B cell (primary cell): ENCODE results near the gene CDCA8. TPM values are rescaled to one million over a fixed set of nuclear protein-coding genes. Genes with fewer than 3 reads are reported as not detected.

Experiments used
- ATAC-seq: fragments of 200-7000 bp; cut with Tn5 transposase; one replicate; pipeline ENCODE4 v1.10.0; 2021; ENCODE audit warnings: low read depth, mild to moderate bottlenecking, moderate number of reproducible peaks, moderate library complexity
- CTCF ChIA-PET: fragments of 350-600 bp; sonication (Branson Sonifier 250); formaldehyde crosslinking; loops from one replicate; lab custom pipeline; 2021; ENCODE audit warnings: antibody characterized with exemption, inconsistent platforms; lab: Charles Lee
- POLR2A ChIA-PET: fragments of 350-600 bp; sonication (Branson Sonifier 250); formaldehyde crosslinking; loops from one replicate; lab custom pipeline; 2021; ENCODE audit warnings: antibody characterized with exemption; lab: Charles Lee
- DNase-seq: peaks from one replicate; pipeline ENCODE4 v3.0.0; 2013
- H2AFZ ChIP-seq: 2 replicates; pipeline ENCODE4 v1.6.1; 2012; ENCODE audit warnings: mild to moderate bottlenecking, low read depth, low read length; ENCODE audit not compliant: insufficient read depth, poor library complexity, severe bottlenecking
- H3K27ac ChIP-seq, 2 donors: 1 replicate in 1 of 2; 2 replicates in 1 of 2; pipeline ENCODE4 v1.5.1; 2012 to 2013; ENCODE audit warnings: low read length in 2 of 2, mild to moderate bottlenecking in 2 of 2, moderate library complexity in 1 of 2
- H3K27me3 ChIP-seq, 4 experiments: fragments of 200-600 bp in 1 of 4; sonication (generic) in 1 of 4; replicated peaks in 1 of 4; 1 replicate in 2 of 4; 2 replicates in 2 of 4; pipeline versions ENCODE4 v1.6.1 to v1.7.0; 2013 to 2016; ENCODE audit warnings: low read length in 3 of 4, mild to moderate bottlenecking in 2 of 4, mixed read lengths in 1 of 4, moderate library complexity in 1 of 4; ENCODE audit not compliant: insufficient read depth in 4 of 4, control insufficient read depth in 3 of 4; ENCODE audit errors: control extremely low read depth in 1 of 4
- H3K36me3 ChIP-seq, 2 experiments: replicated peaks in 1 of 2; 1 replicate in 1 of 2; 2 replicates in 1 of 2; pipeline versions ENCODE4 v1.6.1 to v1.7.1; 2013; ENCODE audit warnings: low read length in 1 of 2; ENCODE audit not compliant: insufficient read depth in 2 of 2, control insufficient read depth in 1 of 2; ENCODE audit errors: control extremely low read depth in 1 of 2, extremely low read depth in 1 of 2
- H3K4me1 ChIP-seq, 2 donors: fragments of 200-600 bp in 1 of 2; sonication (generic) in 1 of 2; 1 replicate in 1 of 2; 2 replicates in 1 of 2; pipeline versions ENCODE4 v1.5.1 to v1.6.1; 2013 to 2017; ENCODE audit warnings: low read length in 2 of 2; ENCODE audit not compliant: control insufficient read depth in 2 of 2, insufficient read depth in 2 of 2
- H3K4me2 ChIP-seq: replicated peaks from 2 replicates; pipeline ENCODE3; 2012; ENCODE audit warnings: mild to moderate bottlenecking, low read depth, low read length; ENCODE audit not compliant: poor library complexity, severe bottlenecking
- H3K4me3 ChIP-seq, 5 experiments: fragments of 200-600 bp in 1 of 5; sonication (generic) in 1 of 5; 1 replicate in 3 of 5; 2 replicates in 2 of 5; pipeline versions ENCODE4 v1.5.1 to v1.7.0; 2011 to 2016; ENCODE audit warnings: low read length in 4 of 5, mild to moderate bottlenecking in 4 of 5, low read depth in 2 of 5, control low read depth in 1 of 5, moderate library complexity in 1 of 5; ENCODE audit not compliant: insufficient read depth in 1 of 5; ENCODE audit errors: control extremely low read depth in 1 of 5, extremely low read depth in 1 of 5
- H3K79me2 ChIP-seq: fragments of 200-600 bp; sonication (generic); one replicate; pipeline ENCODE4 v1.6.0; 2016; ENCODE audit warnings: low read length; ENCODE audit not compliant: control insufficient read depth, insufficient read depth
- H3K9ac ChIP-seq: fragments of 200-600 bp; sonication (generic); 2 replicates; pipeline ENCODE4 v1.6.1; 2017; ENCODE audit warnings: mild to moderate bottlenecking, low read length, moderate library complexity
- H3K9me3 ChIP-seq, 3 donors: one replicate each; pipeline versions ENCODE4 v1.6.1 to v1.7.1; 2013; ENCODE audit warnings: low read length in 2 of 3; ENCODE audit not compliant: control insufficient read depth in 2 of 3, insufficient read depth in 1 of 3; ENCODE audit errors: control extremely low read depth in 1 of 3
- H4K20me1 ChIP-seq: 2 replicates; pipeline ENCODE4 v1.6.0; 2012; ENCODE audit warnings: mild to moderate bottlenecking, low read length; ENCODE audit not compliant: insufficient read depth, control insufficient read depth, poor library complexity, severe bottlenecking
- H3K27ac Mint-ChIP-seq: one replicate; pipeline ENCODE4 v1.8.0; 2021; ENCODE audit warnings: mixed read lengths
- H3K27me3 Mint-ChIP-seq: one replicate; pipeline ENCODE4 v1.8.0; 2021; ENCODE audit warnings: mixed read lengths
- H3K4me1 Mint-ChIP-seq: one replicate; pipeline ENCODE4 v1.8.0; 2021; ENCODE audit warnings: mixed read lengths
- H3K4me3 Mint-ChIP-seq: one replicate; pipeline ENCODE4 v1.8.0; 2021; ENCODE audit warnings: mixed read lengths
- H3K9me3 Mint-ChIP-seq: one replicate; pipeline ENCODE4 v1.8.0; 2022; ENCODE audit warnings: mixed read lengths; ENCODE audit not compliant: insufficient read depth
- CTCF ChIP-seq: fragments of 200-600 bp; IDR thresholded peaks from one replicate; pipeline ENCODE4 v1.8.0; 2022; ENCODE audit warnings: antibody characterized with exemption, mild to moderate bottlenecking
- EZH2 ChIP-seq: IDR thresholded peaks from 2 replicates; pipeline ENCODE4 v1.6.1; 2012; ENCODE audit warnings: borderline replicate concordance, low read depth, mild to moderate bottlenecking, moderate library complexity, low read length; ENCODE audit not compliant: insufficient read depth, poor library complexity, severe bottlenecking
- WGBS: methylation state at CpG from one replicate; pipeline ENCODE4 v1.1.5; 2013; ENCODE audit warnings: missing lambda C conversion rate; ENCODE audit not compliant: insufficient coverage; 5-methylcytosine and 5-hydroxymethylcytosine counted together
- intact Hi-C: fragments of 100-400 bp; cut with micrococcal nuclease; formaldehyde crosslinking; loops from one replicate; pipeline ENCODE4 v1.10.0; 2022
- polyA plus RNA-seq: library from polyadenylated mRNA; depleted of rRNA; stranded (reverse); fragments of >200 nt; gene quantifications from 2 replicates; pipeline ENCODE4 v1.2.3, GENCODE V29; 2012
- total RNA-seq, 2 donors: library from RNA; stranded (reverse); fragments of 120-200 nt in 1 of 2; gene quantifications; 1 replicate in 1 of 2; 2 replicates in 1 of 2; pipeline versions ENCODE4 v1.2.3 to v1.2.4, GENCODE V29; 2013 to 2022

Gene CDCA8
- total and polyA plus RNA-seq, 2 donors (not counting 1 experiment from before 2014, with no cell fraction given), result 1.3 to 1.6 TPM

- no peak for DNase-seq
- H2AFZ ChIP-seq, result no peak overlapping the region
- H3K9me3 Mint-ChIP-seq, result no peaks in the 10 kb centered on the region
- CTCF ChIA-PET, result no interaction called here
- no peak overlapping the region for H3K27ac ChIP-seq
- no peak overlapping the region for H3K4me2 ChIP-seq
- H4K20me1 ChIP-seq, result no peaks in the 10 kb centered on the region
- no peaks in the 10 kb centered on the region for H3K36me3 ChIP-seq
- H3K9me3 ChIP-seq, result no peaks in the 10 kb centered on the region
- no peaks in the 10 kb centered on the region for H3K4me1 Mint-ChIP-seq
- peaks cover 5% of the 10 kb centered on the region for H3K27me3 Mint-ChIP-seq
- peaks cover 0 to 7% (median 0%) of the 10 kb centered on the region in 4 experiments for H3K27me3 ChIP-seq
- no peak overlapping the region for H3K4me3 ChIP-seq
- H3K27ac Mint-ChIP-seq, result no peak overlapping the region
- POLR2A ChIA-PET, result no interaction called here
- intact Hi-C loops, result no loop called here
- no peaks in the 10 kb centered on the region for H3K4me1 ChIP-seq
- no peak overlapping the region for H3K4me3 Mint-ChIP-seq
- H3K79me2 ChIP-seq, result no peaks in the 10 kb centered on the region
- H3K9ac ChIP-seq, result no peak overlapping the region
- ATAC-seq, result no peak
- 60% methylated on average over 1 of the region's 5 CpGs for WGBS
- TF ChIP-seq EZH2, result no peak
- no peak for TF ChIP-seq CTCF
Observed at GRCh38 chr1:37653906-37654305, 38.4 kb upstream of the CDCA8 start.

GRCh38 chr1:37655274-37655673 is 37.0 kb upstream of the CDCA8 start:
- H3K27me3 ChIP-seq, result peaks cover 0 to 7% (median 0%) of the 10 kb centered on the region in 4 experiments
- no peak overlapping the region for H2AFZ ChIP-seq
- H3K79me2 ChIP-seq, result no peaks in the 10 kb centered on the region
- DNase-seq (no peak), ATAC-seq (no peak)
- H4K20me1 ChIP-seq, result no peaks in the 10 kb centered on the region
- intact Hi-C loops, result no loop called here
- Mint-ChIP-seq H3K27me3 (peaks cover 10% of the 10 kb centered on the region), H3K4me1 (no peaks in the 10 kb centered on the region), H3K27ac (no peak overlapping the region), H3K4me3 (no peak overlapping the region), H3K9me3 (no peaks in the 10 kb centered on the region)
- no peaks in the 10 kb centered on the region for H3K9me3 ChIP-seq
- H3K27ac ChIP-seq, result no peak overlapping the region
- no peaks in the 10 kb centered on the region for H3K4me1 ChIP-seq
- no peak for TF ChIP-seq CTCF
- TF ChIP-seq EZH2, result no peak
- POLR2A ChIA-PET, result no interaction called here
- no peak overlapping the region for H3K9ac ChIP-seq
- no peaks in the 10 kb centered on the region for H3K36me3 ChIP-seq
- no peak overlapping the region for H3K4me2 ChIP-seq
- no peak overlapping the region for H3K4me3 ChIP-seq
- CTCF ChIA-PET, result no interaction called here
